ENCODE results near the gene CRYM.

DNA sequence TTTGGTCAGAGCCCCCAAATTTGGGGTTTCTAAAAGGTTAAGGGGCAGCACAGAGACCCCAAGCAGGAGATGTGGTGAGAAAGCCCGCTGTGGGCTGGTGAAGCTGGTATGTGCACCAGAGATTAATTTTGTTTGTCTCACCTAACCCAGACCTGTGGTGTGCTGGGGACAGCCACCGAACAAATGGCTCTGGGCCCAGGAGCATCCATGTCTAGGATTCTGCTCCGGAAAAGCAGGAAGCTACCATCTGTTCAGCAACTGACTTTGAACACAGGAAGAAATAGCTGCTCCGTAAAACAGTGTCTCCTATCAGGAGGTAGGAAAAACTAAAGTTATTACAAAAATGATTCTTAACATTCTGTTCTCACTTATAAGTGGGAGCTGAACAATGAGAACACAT, 64.0 kb downstream of the CRYM start:
- TF ChIP-seq POLR2AphosphoS5 (IDR thresholded peaks at IDR 0.05; ENCODE audit: borderline replicate concordance, low read depth, low read length): no peak
- TF ChIP-seq EZH2 (IDR thresholded peaks at IDR 0.05): no peak
